ENCODE measurements around the gene LARP6.

The LARP6 gene

DNA sequence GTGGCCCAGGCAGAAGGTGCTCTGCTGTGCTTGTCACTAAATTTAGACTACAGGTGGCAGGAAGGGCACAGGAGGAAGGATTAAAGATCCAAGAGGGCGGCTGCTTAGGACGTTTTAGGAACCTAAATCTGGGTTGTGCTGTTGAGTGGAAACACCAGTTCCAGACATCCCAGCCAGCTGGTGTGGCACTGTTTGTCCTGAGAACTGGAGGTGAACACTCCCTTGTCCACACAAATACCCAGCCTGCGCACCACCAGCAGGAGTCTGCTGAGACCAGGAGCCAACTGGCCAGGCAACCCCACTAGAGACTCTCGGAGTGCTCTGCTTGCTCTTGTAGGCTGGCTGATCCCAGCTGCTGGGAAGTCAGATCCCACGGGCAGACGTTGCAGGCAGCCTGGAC is 60.3 kb downstream of the LARP6 start:
- no peak for DNase-seq

DNA sequence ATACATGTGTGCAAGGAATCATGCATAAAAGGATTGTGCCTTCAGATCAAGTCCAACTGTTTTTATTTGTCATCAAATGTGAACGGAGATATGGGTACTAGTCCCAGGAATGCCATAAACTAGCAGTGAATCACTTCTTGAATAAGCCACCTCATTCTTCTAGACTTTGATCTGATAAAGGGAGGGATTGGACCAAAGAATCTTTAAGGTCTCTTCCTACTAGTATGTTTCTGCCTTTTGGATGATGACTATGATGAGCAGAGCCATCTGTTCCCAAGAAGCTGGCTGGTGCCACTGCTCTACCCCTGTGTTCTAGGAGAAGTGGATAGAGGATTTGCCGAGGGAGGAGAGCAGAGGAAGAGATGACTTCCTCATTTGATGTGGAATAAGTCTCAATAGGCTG is 61.8 kb downstream of the LARP6 start:
- DNase-seq = no peak

DNA sequence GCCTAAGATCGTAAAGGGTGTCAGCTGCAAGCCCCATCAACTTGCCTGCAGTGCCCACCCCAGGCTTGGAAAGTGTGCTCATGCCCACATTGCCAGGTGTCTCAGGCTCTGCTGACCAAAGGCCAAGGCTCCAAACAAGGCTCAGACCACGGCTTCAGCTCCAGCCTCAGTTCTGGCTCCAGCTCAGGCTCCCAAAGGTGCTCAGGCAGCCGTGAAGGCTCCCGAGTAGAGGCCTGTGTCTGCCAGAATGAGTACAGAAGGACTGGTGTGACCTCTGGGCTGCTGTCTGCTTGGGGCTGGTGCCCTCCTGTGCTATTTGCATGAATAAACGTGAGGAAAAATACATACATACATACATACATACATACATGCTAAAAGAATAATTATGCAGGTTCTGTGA is 62.7 kb downstream of the LARP6 start:
- DNase-seq = no peak

DNA sequence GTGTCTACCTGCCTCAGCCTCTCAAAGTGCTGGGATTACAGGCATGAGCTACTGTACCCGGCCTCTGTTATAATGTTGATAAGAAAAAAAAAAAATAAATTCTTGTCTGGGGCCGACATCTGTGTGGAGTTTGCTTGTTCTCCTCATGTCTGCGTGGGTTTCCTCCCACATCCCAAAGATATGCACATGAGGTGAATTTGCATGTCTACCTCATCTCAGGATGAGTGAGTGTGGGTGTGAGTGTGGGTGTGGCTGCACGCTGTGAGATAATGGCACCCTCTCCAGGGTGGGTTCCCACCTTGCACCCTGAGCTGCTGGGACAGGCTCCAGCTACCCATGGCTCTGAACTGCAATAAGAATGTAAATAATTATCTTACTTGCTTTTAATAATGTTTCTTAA is 64.7 kb downstream of the LARP6 start:
- DNase-seq = no peak

DNA sequence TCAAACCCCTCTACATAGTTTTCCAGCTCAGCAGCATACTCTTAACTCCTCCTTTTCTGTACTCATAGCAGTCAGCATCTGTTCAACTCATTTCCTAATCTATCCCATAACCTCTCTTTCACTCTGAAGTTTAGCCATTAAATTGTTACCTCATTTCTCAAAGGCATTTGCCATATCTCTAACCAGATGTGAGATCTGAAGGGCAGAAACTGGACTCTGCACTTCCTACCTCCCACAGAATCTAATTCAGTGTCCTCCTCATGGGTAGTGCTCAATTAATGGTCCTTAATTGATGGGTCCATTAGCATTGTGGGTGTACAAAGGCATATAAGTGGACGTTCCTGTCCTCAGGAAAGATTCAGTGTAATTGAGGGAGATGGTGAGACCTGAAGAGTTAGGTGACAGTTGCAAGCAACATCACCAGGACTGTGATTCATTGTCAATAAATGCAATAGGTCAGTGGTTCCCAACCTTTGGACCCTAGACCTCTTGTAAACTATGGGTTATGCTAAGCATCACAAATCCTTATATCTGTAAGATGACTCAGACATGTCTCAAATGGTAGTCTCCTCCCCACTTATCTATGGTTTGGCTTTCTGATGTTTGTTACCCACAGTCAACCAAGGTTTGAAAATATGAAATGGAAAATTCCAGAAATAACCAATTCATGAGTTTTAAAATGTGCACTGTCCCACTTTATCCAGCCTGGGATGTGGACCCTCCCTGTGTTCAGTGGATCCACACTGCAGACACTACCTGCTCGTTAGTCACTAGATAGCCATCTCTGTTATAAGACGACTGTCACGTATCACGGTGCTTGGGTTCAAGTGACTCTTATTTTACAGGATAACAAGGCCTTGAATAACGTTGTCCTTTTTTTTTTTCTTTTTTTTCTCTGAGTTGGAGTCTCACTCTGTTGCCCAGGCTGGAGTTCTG is 65.6 kb downstream of the LARP6 start:
- DNase-seq = no peak

DNA sequence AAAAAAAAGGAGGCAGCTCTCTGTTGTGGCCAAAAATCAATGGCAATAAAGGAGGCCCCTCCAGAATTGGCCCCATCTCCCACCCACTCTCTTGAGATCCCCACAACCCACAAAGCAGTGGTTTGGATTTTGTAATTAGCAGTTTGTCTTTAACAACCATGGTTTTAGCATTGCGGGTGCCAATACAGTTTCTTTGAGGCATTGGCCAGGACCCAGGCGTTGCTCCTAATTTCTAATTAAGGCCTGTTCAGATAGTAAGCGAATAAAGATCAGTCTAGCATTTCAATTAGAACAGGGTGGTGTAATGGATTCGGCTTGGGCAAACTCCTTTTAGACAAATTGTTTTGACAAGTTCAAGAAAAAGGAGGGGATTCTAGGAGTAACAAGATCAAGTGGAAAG is 67.0 kb downstream of the LARP6 start:
- DNase-seq = no peak

DNA sequence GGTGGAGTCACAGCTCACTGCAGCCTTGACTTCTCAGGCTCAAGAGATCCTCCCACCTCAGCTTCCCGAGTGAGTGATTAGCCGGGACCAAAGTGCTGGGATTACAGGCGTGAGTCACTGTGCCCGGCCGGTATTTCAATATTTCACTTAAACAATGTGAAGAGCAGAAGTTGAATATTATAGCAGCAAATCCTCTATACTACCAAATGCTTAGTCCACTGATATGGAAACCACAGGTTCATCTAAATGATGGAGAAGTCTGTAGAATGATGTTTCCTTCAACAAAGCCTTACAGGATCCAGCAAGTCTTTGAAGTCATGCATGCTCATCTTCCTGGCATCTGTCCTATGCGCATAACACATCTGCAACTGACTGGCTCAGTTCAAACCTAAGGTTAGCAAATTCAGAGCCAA is 70.3 kb downstream of the LARP6 start:
- DNase-seq = no peak

DNA sequence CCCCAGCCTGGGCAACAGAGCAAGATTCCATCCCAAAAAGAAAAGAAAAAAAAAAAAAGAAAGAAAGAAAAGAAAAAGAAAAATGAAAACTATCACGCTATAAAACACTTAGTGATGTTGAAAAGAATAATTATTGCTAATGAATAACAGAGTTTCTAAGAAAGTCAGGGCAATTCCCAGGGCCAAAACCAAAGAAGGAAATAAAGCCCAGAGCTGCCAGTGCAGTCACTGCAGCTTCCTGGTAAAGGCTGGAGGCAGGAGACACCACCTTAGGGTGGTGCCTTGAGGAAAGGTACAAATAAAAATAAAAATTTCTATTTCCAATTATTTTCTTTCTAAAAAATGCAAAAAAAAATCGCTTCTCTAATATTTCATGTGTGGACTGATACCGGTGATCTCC is 70.9 kb downstream of the LARP6 start:
- no peak for DNase-seq

DNA sequence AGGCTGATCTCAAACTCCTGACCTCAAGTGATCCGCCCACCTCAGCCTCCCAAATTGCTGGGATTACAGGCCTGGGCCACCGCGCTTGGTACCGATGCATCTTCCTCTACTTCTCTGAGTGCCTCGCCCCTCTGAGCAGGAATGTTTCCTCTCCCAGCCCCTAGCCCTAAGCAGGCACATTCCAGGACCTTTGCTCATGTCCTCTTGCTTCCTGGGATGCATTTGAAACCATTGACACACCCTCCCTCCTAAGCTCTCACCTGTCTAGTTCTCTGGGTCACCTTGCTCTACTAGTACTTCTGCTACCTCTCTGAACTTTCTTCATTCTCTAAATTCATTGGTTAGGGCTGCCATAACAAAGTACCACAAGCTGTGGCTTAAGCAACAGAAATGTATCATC is 72.7 kb downstream of the LARP6 start:
- DNase-seq = no peak

All from NCI-H510A (cell line).